ENCODE results near the gene MSLN.
"Not testable (repeated sequence)": the region's sequence is repeated elsewhere in the genome, so short reads cannot be mapped to it uniquely, and the experiment has no call there.

MSLN gene

GRCh38 chr16:760065-760464 lies 469 bp upstream of the MSLN start:
- no peak for DNase-seq (ENCODE audit: low spot score)

- no peak for DNase-seq (ENCODE audit: low spot score)
These were observed 1.3 kb downstream of the MSLN start for GRCh38 chr16:761625-762513.

- no peak for DNase-seq (ENCODE audit: low spot score)
These were observed 2.2 kb downstream of the MSLN start for GRCh38 chr16:762595-763268.

GRCh38 chr16:763369-764183 lies 3.0 kb downstream of the MSLN start:
- no peak for DNase-seq (ENCODE audit: low spot score)

- no peak for DNase-seq (ENCODE audit: low spot score)
These were observed 3.7 kb downstream of the MSLN start for GRCh38 chr16:764184-764750.

GRCh38 chr16:764848-765487 lies 4.4 kb downstream of the MSLN start:
- no peak for DNase-seq (ENCODE audit: low spot score)

GRCh38 chr16:765488-765865 lies 4.9 kb downstream of the MSLN start:
- no peak for DNase-seq (ENCODE audit: low spot score)

GRCh38 chr16:766008-766819 lies 5.7 kb downstream of the MSLN start:
- no peak for DNase-seq (ENCODE audit: low spot score)

GRCh38 chr16:766820-767640 lies 6.5 kb downstream of the MSLN start:
- DNase-seq (ENCODE audit: low spot score) = no peak

GRCh38 chr16:767743-768235 lies 7.3 kb downstream of the MSLN start:
- DNase-seq (ENCODE audit: low spot score) = no peak

- DNase-seq (ENCODE audit: low spot score) = no peak
These were observed 7.9 kb downstream of the MSLN start for GRCh38 chr16:768428-768827.

GRCh38 chr16:769184-769784 lies 8.8 kb downstream of the MSLN start:
- no peak for DNase-seq (ENCODE audit: low spot score)

GRCh38 chr16:769934-770333 lies 9.4 kb downstream of the MSLN start:
- DNase-seq (ENCODE audit: low spot score) = no peak

GRCh38 chr16:770411-770810 lies 9.9 kb downstream of the MSLN start:
- no peak for DNase-seq (ENCODE audit: low spot score)

- DNase-seq (ENCODE audit: low spot score) = no peak
These were observed 12.4 kb downstream of the MSLN start for GRCh38 chr16:772959-773358.

- no peak for DNase-seq (ENCODE audit: low spot score)
These were observed 13.8 kb downstream of the MSLN start for GRCh38 chr16:774086-775001.

- no peak for DNase-seq (ENCODE audit: low spot score)
These were observed 14.8 kb downstream of the MSLN start for GRCh38 chr16:775236-775796.

- not testable (repeated sequence) for DNase-seq (ENCODE audit: low spot score)
These were observed 15.8 kb downstream of the MSLN start for GRCh38 chr16:776298-776697.

Data from NAMALWA (cell line).